ENCODE measurements around the gene ENDOU. TPM values are rescaled to one million over a fixed set of nuclear protein-coding genes. Genes with fewer than 3 reads are reported as not detected.

The ENDOU gene
- polyA plus RNA-seq, 3 donors = 0.17 to 0.40 TPM; not detected in 1

DNA sequence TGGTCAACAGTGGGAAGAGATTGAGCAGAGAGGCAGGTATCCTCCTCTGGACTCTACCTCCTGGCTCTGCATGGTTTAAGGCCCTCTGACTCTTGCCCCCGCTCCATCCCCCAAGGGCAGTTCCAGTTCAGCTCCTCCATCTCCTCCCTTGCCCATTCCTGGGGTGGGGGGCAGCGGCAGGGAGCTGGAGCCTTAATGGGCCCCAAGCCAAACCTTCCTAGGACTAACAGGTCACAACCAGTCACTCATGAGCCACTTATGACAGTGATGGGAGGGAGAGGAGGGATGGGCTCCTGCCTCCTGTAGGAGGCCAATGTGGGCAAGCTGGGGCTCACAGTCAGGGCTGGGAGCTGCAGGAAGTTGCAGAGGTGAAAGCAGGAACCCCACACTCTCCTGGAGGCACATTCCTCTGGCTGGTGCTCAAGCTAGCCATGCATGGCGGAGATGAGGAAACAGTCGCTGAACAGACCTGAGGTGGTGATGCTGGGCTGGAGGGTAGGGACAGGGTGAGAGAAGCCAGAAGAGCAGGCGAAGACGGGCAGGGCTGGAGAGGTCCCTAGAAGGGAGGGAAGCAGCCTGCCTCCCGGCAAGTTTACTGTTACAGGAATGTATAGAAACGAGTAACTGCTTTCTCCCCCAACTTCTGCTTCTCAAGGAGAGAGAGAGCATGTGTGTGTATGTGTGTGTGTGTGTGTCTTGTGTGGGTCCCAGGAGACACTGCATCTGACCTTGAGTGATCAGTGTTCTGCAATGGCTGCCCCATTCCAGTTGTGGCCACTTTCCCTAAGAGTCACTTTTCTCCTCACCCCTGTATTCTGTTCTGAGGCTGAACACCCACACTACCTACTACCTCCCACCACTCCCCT, 38.4 kb upstream of the ENDOU start:
- H3K27me3 ChIP-seq (ENCODE audit: control insufficient read depth in 2 of 2, insufficient read depth in 2 of 2, low read length in 2 of 2) = no peaks in the 10 kb centered on the region
- H4K20me1 ChIP-seq (ENCODE audit: insufficient read depth, low read length) = no peaks in the 10 kb centered on the region
- H3K27ac ChIP-seq (ENCODE audit: low read depth in 1 of 2, low read length in 2 of 2) = no peak overlapping the region
- no peaks in the 10 kb centered on the region for H3K36me3 Mint-ChIP-seq
- TF ChIP-seq, protein P1, sequence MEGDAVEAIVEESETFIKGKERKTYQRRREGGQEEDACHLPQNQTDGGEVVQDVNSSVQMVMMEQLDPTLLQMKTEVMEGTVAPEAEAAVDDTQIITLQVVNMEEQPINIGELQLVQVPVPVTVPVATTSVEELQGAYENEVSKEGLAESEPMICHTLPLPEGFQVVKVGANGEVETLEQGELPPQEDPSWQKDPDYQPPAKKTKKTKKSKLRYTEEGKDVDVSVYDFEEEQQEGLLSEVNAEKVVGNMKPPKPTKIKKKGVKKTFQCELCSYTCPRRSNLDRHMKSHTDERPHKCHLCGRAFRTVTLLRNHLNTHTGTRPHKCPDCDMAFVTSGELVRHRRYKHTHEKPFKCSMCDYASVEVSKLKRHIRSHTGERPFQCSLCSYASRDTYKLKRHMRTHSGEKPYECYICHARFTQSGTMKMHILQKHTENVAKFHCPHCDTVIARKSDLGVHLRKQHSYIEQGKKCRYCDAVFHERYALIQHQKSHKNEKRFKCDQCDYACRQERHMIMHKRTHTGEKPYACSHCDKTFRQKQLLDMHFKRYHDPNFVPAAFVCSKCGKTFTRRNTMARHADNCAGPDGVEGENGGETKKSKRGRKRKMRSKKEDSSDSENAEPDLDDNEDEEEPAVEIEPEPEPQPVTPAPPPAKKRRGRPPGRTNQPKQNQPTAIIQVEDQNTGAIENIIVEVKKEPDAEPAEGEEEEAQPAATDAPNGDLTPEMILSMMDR (IDR thresholded peaks at IDR 0.05) = no peak
- peak overlapping the region in 4 of 7 donors; percentile 31 to 59 (median 40) for H3K27ac Mint-ChIP-seq
- H3K79me2 ChIP-seq (ENCODE audit: insufficient read depth, low read length) = no peaks in the 10 kb centered on the region
- intact Hi-C loops (cut with micrococcal nuclease) = no loop called here
- no peaks in the 10 kb centered on the region for H3K9me3 ChIP-seq (replicated peaks in 1 of 2; ENCODE audit: control insufficient read depth in 1 of 2, insufficient read depth in 1 of 2, low read length in 2 of 2)
- no peaks in the 10 kb centered on the region for H3K36me3 ChIP-seq (replicated peaks in 1 of 2; ENCODE audit: control insufficient read depth in 1 of 2, insufficient read depth in 2 of 2, low read length in 2 of 2)
- DNase-seq = peak in 2 of 3 donors; percentile 5 to 30
- H2AFZ ChIP-seq (ENCODE audit: insufficient read depth, low read depth, low read length, poor library complexity, severe bottlenecking) = no peak overlapping the region
- H3K9me3 Mint-ChIP-seq = no peaks in the 10 kb centered on the region
- 52% methylated on average over 4 of the region's 8 CpGs for WGBS (ENCODE audit: insufficient coverage)
- H3K4me1 ChIP-seq (ENCODE audit: control insufficient read depth in 1 of 2, insufficient read depth in 2 of 2, low read length in 2 of 2) = peaks cover 15 to 26% of the 10 kb centered on the region in 2 donors
- H3K4me3 ChIP-seq (replicated peaks in 1 of 3; ENCODE audit: low read depth in 2 of 3, low read length in 3 of 3) = no peak overlapping the region
- no peak overlapping the region for H3K4me2 ChIP-seq (replicated peaks; ENCODE audit: extremely low read depth, low read length, poor library complexity, severe bottlenecking)
- peaks cover 7 to 13% (median 8%) of the 10 kb centered on the region in 3 donors for H3K27me3 Mint-ChIP-seq (ENCODE audit: low read depth in 3 of 3)
- H3K9ac ChIP-seq (ENCODE audit: insufficient read depth, low read length, poor library complexity, severe bottlenecking) = no peak overlapping the region
- H3K4me1 Mint-ChIP-seq = peaks cover 18% of the 10 kb centered on the region
- H3K4me3 Mint-ChIP-seq = peak overlapping the region in 1 of 2 donors; percentile 49

DNA sequence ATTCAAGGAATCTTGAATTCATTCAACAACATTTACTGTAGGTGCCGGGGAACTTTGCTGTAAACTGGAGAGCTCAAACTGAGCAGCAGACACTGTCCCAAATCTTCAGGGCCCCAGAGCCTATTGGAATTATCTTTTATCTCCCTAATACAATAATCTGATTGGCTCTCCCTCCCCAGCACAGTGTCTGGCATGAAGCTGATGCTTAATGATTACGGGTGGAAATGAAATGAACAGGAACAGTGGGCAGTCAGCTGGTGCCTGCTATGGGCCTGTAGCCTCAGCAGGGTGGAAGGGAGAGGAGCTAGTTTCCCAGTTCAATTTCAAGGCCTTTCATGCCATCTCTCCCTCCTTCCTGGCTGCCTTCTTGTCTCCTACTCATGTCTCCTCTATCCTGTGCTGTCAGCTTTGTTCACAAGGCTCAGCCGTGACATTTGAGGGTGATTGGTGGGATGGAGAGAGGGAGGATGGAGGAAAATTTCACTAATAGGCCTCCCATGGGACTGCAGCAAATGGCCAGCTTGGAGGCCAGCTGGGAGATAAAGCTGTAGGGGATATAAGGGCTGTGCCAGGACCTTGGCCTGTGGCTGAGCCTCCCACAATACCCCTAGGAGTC, 37.7 kb upstream of the ENDOU start:
- H2AFZ ChIP-seq (ENCODE audit: insufficient read depth, low read depth, low read length, poor library complexity, severe bottlenecking) = no peak overlapping the region
- Mint-ChIP-seq H3K36me3 (no peaks in the 10 kb centered on the region), H3K27ac (no peak overlapping the region), H3K27me3 (ENCODE audit: low read depth in 3 of 3) (peaks cover 10 to 13% (median 11%) of the 10 kb centered on the region in 3 donors), H3K9me3 (no peaks in the 10 kb centered on the region), H3K4me1 (peaks cover 24% of the 10 kb centered on the region), H3K4me3 (no peak overlapping the region)
- no CpG with 5 or more reads among the region's 3 CpGs for WGBS (ENCODE audit: insufficient coverage)
- H4K20me1 ChIP-seq (ENCODE audit: insufficient read depth, low read length) = no peaks in the 10 kb centered on the region
- no peak overlapping the region for H3K4me3 ChIP-seq (replicated peaks in 1 of 3; ENCODE audit: low read depth in 2 of 3, low read length in 3 of 3)
- no peak overlapping the region for H3K9ac ChIP-seq (ENCODE audit: insufficient read depth, low read length, poor library complexity, severe bottlenecking)
- DNase-seq = no peak
- H3K4me2 ChIP-seq (replicated peaks; ENCODE audit: extremely low read depth, low read length, poor library complexity, severe bottlenecking) = no peak overlapping the region
- no peaks in the 10 kb centered on the region for H3K9me3 ChIP-seq (replicated peaks in 1 of 2; ENCODE audit: control insufficient read depth in 1 of 2, insufficient read depth in 1 of 2, low read length in 2 of 2)
- intact Hi-C loops (cut with micrococcal nuclease) = no loop called here
- H3K27me3 ChIP-seq (ENCODE audit: control insufficient read depth in 2 of 2, insufficient read depth in 2 of 2, low read length in 2 of 2) = no peaks in the 10 kb centered on the region
- TF ChIP-seq, protein P1 (IDR thresholded peaks at IDR 0.05) = no peak
- peaks cover 23 to 33% of the 10 kb centered on the region in 2 donors for H3K4me1 ChIP-seq (ENCODE audit: control insufficient read depth in 1 of 2, insufficient read depth in 2 of 2, low read length in 2 of 2)
- H3K79me2 ChIP-seq (ENCODE audit: insufficient read depth, low read length) = no peaks in the 10 kb centered on the region
- H3K36me3 ChIP-seq (replicated peaks in 1 of 2; ENCODE audit: control insufficient read depth in 1 of 2, insufficient read depth in 2 of 2, low read length in 2 of 2) = no peaks in the 10 kb centered on the region
- no peak overlapping the region for H3K27ac ChIP-seq (ENCODE audit: low read depth in 1 of 2, low read length in 2 of 2)
